HCT116 (cell line): Measurements from ENCODE around the gene IGSF9B.

Source experiments
- CEBPB ChIP-seq: IDR thresholded peaks from 2 replicates; pipeline ENCODE4 v1.6.1; 2012; ENCODE audit warnings: low read depth
- CTCF ChIP-seq, 3 experiments: fragments of 200-600 bp in 1 of 3; sonication (generic) in 1 of 3; IDR thresholded peaks in 2 of 3; conservative IDR thresholded peaks in 1 of 3; 2 replicates each; pipeline ENCODE4 v1.5.1; 2012 to 2017; ENCODE audit warnings: low read depth in 2 of 3, low read length in 2 of 3, antibody characterized with exemption in 1 of 3, borderline replicate concordance in 1 of 3, control low read depth in 1 of 3, mild to moderate bottlenecking in 1 of 3, mixed read lengths in 1 of 3, mixed run types in 1 of 3, moderate library complexity in 1 of 3; ENCODE audit not compliant: insufficient read depth in 1 of 3
- EZH2 ChIP-seq: fragments of 200-600 bp; sonication (generic); IDR thresholded peaks from 2 replicates; pipeline ENCODE4 v1.6.1; 2017; ENCODE audit warnings: antibody characterized with exemption, mixed run types
- EZH2phosphoT487 ChIP-seq: fragments of 200-600 bp; IDR thresholded peaks from 2 replicates; pipeline ENCODE4 v1.6.1; 2018; ENCODE audit warnings: antibody characterized with exemption, borderline replicate concordance
- POLR2A ChIP-seq: IDR thresholded peaks from 2 replicates; pipeline ENCODE4 v1.7.0; 2011; ENCODE audit warnings: borderline replicate concordance; ENCODE audit not compliant: insufficient read depth, insufficient read length; ENCODE audit errors: extremely low read depth
- POLR2AphosphoS5 ChIP-seq: IDR thresholded peaks from 2 replicates; pipeline ENCODE4 v1.6.1; 2011; ENCODE audit warnings: mild to moderate bottlenecking, low read depth, low read length, moderate library complexity
- REST ChIP-seq: IDR thresholded peaks from 2 replicates; pipeline ENCODE4 v1.6.1; 2012; ENCODE audit warnings: low read depth
- SP1 ChIP-seq: IDR thresholded peaks from 2 replicates; pipeline ENCODE4 v1.6.1; 2012; ENCODE audit warnings: low read depth
- ZNF274 ChIP-seq: fragments of 200-500 bp; sonication (Bioruptor generic); IDR thresholded peaks from 2 replicates; pipeline ENCODE4 v1.6.1; 2014; ENCODE audit warnings: mild to moderate bottlenecking, low read depth, low read length, inconsistent platforms

- no peak for TF ChIP-seq CTCF (IDR thresholded peaks at IDR 0.05 in 2 of 3, conservative IDR thresholded peaks at IDR 0.05 in 1 of 3; ENCODE audit: borderline replicate concordance in 1 of 3, insufficient read depth in 1 of 3, low read depth in 2 of 3, low read length in 2 of 3)
- TF ChIP-seq POLR2AphosphoS5 = no peak
- no peak for TF ChIP-seq REST
- no peak for TF ChIP-seq CEBPB
- TF ChIP-seq ZNF274 = no peak
- TF ChIP-seq POLR2A = no peak
- no peak for TF ChIP-seq EZH2phosphoT487
- no peak for TF ChIP-seq EZH2
- no peak for TF ChIP-seq SP1
Observed at GRCh38 chr11:133904818-133905515, 51.8 kb downstream of the IGSF9B start.
